Astrocyte (in vitro differentiated cells and primary cell): ENCODE results near the gene PLPPR5. TPM values are rescaled to one million over a fixed set of nuclear protein-coding genes. Genes with fewer than 3 reads are reported as not detected.

Experiments used
- DNase-seq: peaks from one replicate; pipeline ENCODE4 v3.0.0-alpha.2; 2010; ENCODE audit warnings: low read depth
- FAIRE-seq: peaks from 2 replicates; lab custom pipeline; 2011; peaks lifted over from hg19 to GRCh38; lab: Jason Lieb, UNC
- H2AFZ ChIP-seq: 2 replicates; pipeline ENCODE4 v1.6.0; 2012; ENCODE audit warnings: low read depth, low read length, inconsistent platforms
- H3K27ac ChIP-seq: 2 replicates; pipeline ENCODE4 v1.5.1; 2011; ENCODE audit warnings: low read depth, low read length, inconsistent platforms
- H3K27me3 ChIP-seq: 2 replicates; pipeline ENCODE4 v1.6.0; 2011; ENCODE audit warnings: low read length, inconsistent platforms; ENCODE audit not compliant: insufficient read depth
- H3K36me3 ChIP-seq: 2 replicates; pipeline ENCODE4 v1.5.1; 2011; ENCODE audit warnings: low read length, inconsistent platforms; ENCODE audit not compliant: insufficient read depth
- H3K4me1 ChIP-seq: 2 replicates; pipeline ENCODE4 v1.5.1; 2011; ENCODE audit warnings: low read length, inconsistent platforms; ENCODE audit not compliant: insufficient read depth
- H3K4me2 ChIP-seq: 2 replicates; pipeline ENCODE4 v1.6.0; 2012; ENCODE audit warnings: low read length, inconsistent platforms
- H3K4me3 ChIP-seq: 2 replicates; pipeline ENCODE4 v1.5.1; 2011; ENCODE audit warnings: low read depth, mild to moderate bottlenecking, low read length, inconsistent platforms; ENCODE audit not compliant: insufficient read depth
- H3K79me2 ChIP-seq: 2 replicates; pipeline ENCODE4 v1.6.0; 2012; ENCODE audit warnings: mild to moderate bottlenecking, low read length, inconsistent platforms; ENCODE audit not compliant: insufficient read depth
- H3K9ac ChIP-seq: 2 replicates; pipeline ENCODE4 v1.6.0; 2012; ENCODE audit warnings: mild to moderate bottlenecking, low read length, inconsistent platforms
- H3K9me3 ChIP-seq: 2 replicates; pipeline ENCODE4 v1.5.1; 2012; ENCODE audit warnings: low read depth, mild to moderate bottlenecking, low read length, inconsistent platforms; ENCODE audit not compliant: insufficient read depth
- H4K20me1 ChIP-seq: 2 replicates; pipeline ENCODE4 v1.6.0; 2012; ENCODE audit warnings: low read length, inconsistent platforms; ENCODE audit not compliant: insufficient read depth
- H3K27ac Mint-ChIP-seq: one replicate; pipeline ENCODE4 v1.8.0; 2021; ENCODE audit warnings: mild to moderate bottlenecking, mixed read lengths; ENCODE audit not compliant: unreplicated experiment
- H3K27me3 Mint-ChIP-seq: one replicate; pipeline ENCODE4 v1.8.0; 2021; ENCODE audit warnings: low read depth, mixed read lengths; ENCODE audit not compliant: unreplicated experiment
- H3K36me3 Mint-ChIP-seq: one replicate; pipeline ENCODE4 v1.8.0; 2021; ENCODE audit warnings: low read depth, mixed read lengths; ENCODE audit not compliant: unreplicated experiment
- H3K4me1 Mint-ChIP-seq: one replicate; pipeline ENCODE4 v1.8.0; 2021; ENCODE audit warnings: low read depth, mixed read lengths; ENCODE audit not compliant: unreplicated experiment
- H3K4me3 Mint-ChIP-seq: one replicate; pipeline ENCODE4 v1.8.0; 2021; ENCODE audit warnings: mild to moderate bottlenecking, moderate library complexity, mixed read lengths; ENCODE audit not compliant: unreplicated experiment
- H3K9me3 Mint-ChIP-seq: one replicate; pipeline ENCODE4 v1.8.0; 2021; ENCODE audit warnings: mild to moderate bottlenecking, mixed read lengths; ENCODE audit not compliant: unreplicated experiment
- EZH2 ChIP-seq: IDR thresholded peaks from 2 replicates; pipeline ENCODE4 v1.6.1; 2012; ENCODE audit warnings: mild to moderate bottlenecking, low read length, inconsistent platforms; ENCODE audit not compliant: insufficient read depth
- total RNA-seq: library from RNA; stranded (reverse); gene quantifications from 2 replicates; pipeline ENCODE4 v1.2.1, GENCODE V29; 2021
- TF ChIP-seq, protein P1 (sequence below): IDR thresholded peaks from 2 replicates; pipeline ENCODE4 v1.5.1; 2011; ENCODE audit warnings: low read depth, mild to moderate bottlenecking, inconsistent platforms, low read length, moderate library complexity; ENCODE audit not compliant: insufficient read depth

PLPPR5 gene
- total RNA-seq, 1 donor from 2014 or later: 0.09 TPM

- no peak overlapping the region for H2AFZ ChIP-seq
- no peak overlapping the region for H3K9ac ChIP-seq
- Mint-ChIP-seq H3K36me3 (no peaks in the 10 kb centered on the region), H3K27me3 (no peaks in the 10 kb centered on the region), H3K27ac (no peak overlapping the region), H3K9me3 (no peaks in the 10 kb centered on the region), H3K4me1 (peaks cover 6% of the 10 kb centered on the region), H3K4me3 (no peak overlapping the region)
- H4K20me1 ChIP-seq: no peaks in the 10 kb centered on the region
- H3K27me3 ChIP-seq: no peaks in the 10 kb centered on the region
- TF ChIP-seq, protein P1, sequence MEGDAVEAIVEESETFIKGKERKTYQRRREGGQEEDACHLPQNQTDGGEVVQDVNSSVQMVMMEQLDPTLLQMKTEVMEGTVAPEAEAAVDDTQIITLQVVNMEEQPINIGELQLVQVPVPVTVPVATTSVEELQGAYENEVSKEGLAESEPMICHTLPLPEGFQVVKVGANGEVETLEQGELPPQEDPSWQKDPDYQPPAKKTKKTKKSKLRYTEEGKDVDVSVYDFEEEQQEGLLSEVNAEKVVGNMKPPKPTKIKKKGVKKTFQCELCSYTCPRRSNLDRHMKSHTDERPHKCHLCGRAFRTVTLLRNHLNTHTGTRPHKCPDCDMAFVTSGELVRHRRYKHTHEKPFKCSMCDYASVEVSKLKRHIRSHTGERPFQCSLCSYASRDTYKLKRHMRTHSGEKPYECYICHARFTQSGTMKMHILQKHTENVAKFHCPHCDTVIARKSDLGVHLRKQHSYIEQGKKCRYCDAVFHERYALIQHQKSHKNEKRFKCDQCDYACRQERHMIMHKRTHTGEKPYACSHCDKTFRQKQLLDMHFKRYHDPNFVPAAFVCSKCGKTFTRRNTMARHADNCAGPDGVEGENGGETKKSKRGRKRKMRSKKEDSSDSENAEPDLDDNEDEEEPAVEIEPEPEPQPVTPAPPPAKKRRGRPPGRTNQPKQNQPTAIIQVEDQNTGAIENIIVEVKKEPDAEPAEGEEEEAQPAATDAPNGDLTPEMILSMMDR: no peak
- no peak for TF ChIP-seq EZH2
- H3K4me3 ChIP-seq: no peak overlapping the region
- DNase-seq: no peak
- no peak overlapping the region for H3K27ac ChIP-seq
- no peaks in the 10 kb centered on the region for H3K4me1 ChIP-seq
- H3K36me3 ChIP-seq: no peaks in the 10 kb centered on the region
- no peak for FAIRE-seq
- no peaks in the 10 kb centered on the region for H3K9me3 ChIP-seq
- H3K79me2 ChIP-seq: no peaks in the 10 kb centered on the region
- no peak overlapping the region for H3K4me2 ChIP-seq
Observed at GRCh38 chr1:98964198-98964597, 40.5 kb downstream of the PLPPR5 start.

DNA sequence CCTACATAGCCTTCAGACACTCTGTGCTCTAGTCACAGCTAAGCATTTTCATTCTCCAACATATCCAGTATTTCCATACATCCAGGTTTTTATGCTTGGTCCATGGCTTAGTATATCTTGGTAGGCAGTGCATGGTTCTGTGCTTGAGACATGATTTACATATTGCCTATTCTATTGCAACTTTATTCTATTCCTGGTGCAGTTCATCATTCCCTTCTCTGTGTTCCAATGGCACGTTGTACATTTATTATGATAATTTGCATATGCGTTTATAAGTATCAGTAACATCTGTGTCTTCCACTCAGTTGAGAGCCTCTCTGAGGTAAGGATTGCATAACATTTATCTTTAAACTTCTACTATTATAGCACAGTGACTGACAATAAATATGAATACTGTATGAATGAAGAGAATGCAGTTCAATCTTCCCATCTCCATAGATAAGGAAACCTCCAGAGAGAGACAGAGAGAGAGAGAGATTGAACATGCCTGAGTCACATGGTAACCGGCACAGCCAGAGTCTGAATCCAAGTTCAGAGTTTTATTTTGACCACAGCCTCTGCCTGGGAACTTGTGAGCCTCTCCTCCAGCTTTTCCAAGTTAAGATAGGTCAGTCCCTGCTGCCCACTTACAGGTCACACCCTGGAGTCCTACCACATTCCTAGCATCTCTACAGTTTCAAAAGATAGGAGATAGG is 41.5 kb downstream of the PLPPR5 start:
- Mint-ChIP-seq H3K27ac (no peak overlapping the region), H3K36me3 (no peaks in the 10 kb centered on the region), H3K4me3 (no peak overlapping the region), H3K4me1 (peaks cover 6% of the 10 kb centered on the region), H3K9me3 (no peaks in the 10 kb centered on the region), H3K27me3 (peaks cover 2% of the 10 kb centered on the region)
- Histone ChIP-seq H3K4me3 (no peak overlapping the region), H3K79me2 (no peaks in the 10 kb centered on the region), H3K9me3 (no peaks in the 10 kb centered on the region), H3K4me2 (no peak overlapping the region), H4K20me1 (no peaks in the 10 kb centered on the region), H3K4me1 (no peaks in the 10 kb centered on the region), H3K27ac (no peak overlapping the region), H3K36me3 (no peaks in the 10 kb centered on the region), H2AFZ (no peak overlapping the region), H3K9ac (no peak overlapping the region), H3K27me3 (no peaks in the 10 kb centered on the region)
- TF ChIP-seq EZH2: no peak
- TF ChIP-seq, protein P1: no peak
- FAIRE-seq (no peak), DNase-seq (peak; percentile 53)

GRCh38 chr1:98962156-98962555 is 42.5 kb downstream of the PLPPR5 start:
- Histone ChIP-seq H3K36me3 (no peaks in the 10 kb centered on the region), H3K27me3 (no peaks in the 10 kb centered on the region), H3K79me2 (no peaks in the 10 kb centered on the region), H3K27ac (no peak overlapping the region), H4K20me1 (no peaks in the 10 kb centered on the region), H3K4me2 (no peak overlapping the region), H3K9me3 (no peaks in the 10 kb centered on the region), H3K9ac (no peak overlapping the region), H3K4me3 (no peak overlapping the region), H3K4me1 (no peaks in the 10 kb centered on the region), H2AFZ (no peak overlapping the region)
- FAIRE-seq (no peak), DNase-seq (peak; percentile 55)
- TF ChIP-seq EZH2: no peak
- TF ChIP-seq, protein P1: no peak
- Mint-ChIP-seq H3K36me3 (no peaks in the 10 kb centered on the region), H3K4me3 (no peak overlapping the region), H3K4me1 (peaks cover 6% of the 10 kb centered on the region), H3K27me3 (peaks cover 2% of the 10 kb centered on the region), H3K9me3 (no peaks in the 10 kb centered on the region), H3K27ac (no peak overlapping the region)
